Activated T-helper 2 cell treated with anti-CD3 and anti-CD28 coated beads, Interferon-gamma antibody, Interleukin-2, Interleukin-4, amounts not matched to agents 10 μg/mL and 5 μg/mL and 100 μg/mL, durations not matched to agents 14 hours and 24 hours and 36 hours (primary cell): Measurements from ENCODE around the gene ACTR3. TPM values are rescaled to one million over a fixed set of nuclear protein-coding genes. Genes with fewer than 3 reads are reported as not detected.

Experiments
- DNase-seq: peaks from one replicate; pipeline ENCODE4 v3.0.0; 2021; ENCODE audit warnings: low spot score
- H3K27ac Mint-ChIP-seq: one replicate; pipeline ENCODE4 v1.8.0; 2021; ENCODE audit warnings: mixed read lengths
- H3K27me3 Mint-ChIP-seq: one replicate; pipeline ENCODE4 v1.8.0; 2021; ENCODE audit warnings: low read depth, mixed read lengths
- H3K36me3 Mint-ChIP-seq: one replicate; pipeline ENCODE4 v1.8.0; 2021; ENCODE audit warnings: low read depth, mixed read lengths
- H3K4me1 Mint-ChIP-seq: one replicate; pipeline ENCODE4 v1.8.0; 2021; ENCODE audit warnings: low read depth, mixed read lengths
- H3K4me3 Mint-ChIP-seq: one replicate; pipeline ENCODE4 v1.8.0; 2021; ENCODE audit warnings: low read depth, mild to moderate bottlenecking, moderate library complexity, mixed read lengths
- H3K9me3 Mint-ChIP-seq: one replicate; pipeline ENCODE4 v1.8.0; 2021; ENCODE audit warnings: mixed read lengths
- intact Hi-C: fragments of 100-400 bp; cut with micrococcal nuclease; formaldehyde crosslinking; loops from one replicate; pipeline ENCODE4 v1.15.1; 2023
- total RNA-seq: library from RNA; stranded (reverse); gene quantifications from 2 replicates; pipeline ENCODE4 v1.2.3, GENCODE V29; 2022

Gene ACTR3
- total RNA-seq, 1 donor from 2014 or later, result 530 TPM

GRCh38 chr2:113854970-113855740, 34.7 kb upstream of the ACTR3 start:
- Mint-ChIP-seq H3K36me3 (no peaks in the 10 kb centered on the region), H3K27me3 (no peaks in the 10 kb centered on the region), H3K4me3 (no peak overlapping the region), H3K4me1 (peaks cover 12% of the 10 kb centered on the region), H3K27ac (no peak overlapping the region), H3K9me3 (no peaks in the 10 kb centered on the region)
- no peak for DNase-seq
- intact Hi-C loops, result no loop called here

- Mint-ChIP-seq H3K9me3 (no peaks in the 10 kb centered on the region), H3K4me1 (peaks cover 7% of the 10 kb centered on the region), H3K36me3 (peaks cover 3% of the 10 kb centered on the region), H3K4me3 (no peak overlapping the region), H3K27ac (no peak overlapping the region), H3K27me3 (no peaks in the 10 kb centered on the region)
- intact Hi-C loops, result no loop called here
- no peak for DNase-seq
Measured at GRCh38 chr2:113857464-113857863, 32.4 kb upstream of the ACTR3 start.

GRCh38 chr2:113858764-113859163, 31.1 kb upstream of the ACTR3 start:
- no peak overlapping the region for H3K27ac Mint-ChIP-seq
- no peak for DNase-seq
- H3K9me3 Mint-ChIP-seq, result no peaks in the 10 kb centered on the region
- no peaks in the 10 kb centered on the region for H3K27me3 Mint-ChIP-seq
- intact Hi-C loops, result no loop called here
- H3K36me3 Mint-ChIP-seq, result peaks cover 3% of the 10 kb centered on the region
- H3K4me1 Mint-ChIP-seq, result peaks cover 9% of the 10 kb centered on the region
- no peak overlapping the region for H3K4me3 Mint-ChIP-seq

GRCh38 chr2:113861740-113862139, 28.1 kb upstream of the ACTR3 start:
- H3K4me3 Mint-ChIP-seq, result no peak overlapping the region
- peaks cover 3% of the 10 kb centered on the region for H3K36me3 Mint-ChIP-seq
- intact Hi-C loops, result no loop called here
- H3K27me3 Mint-ChIP-seq, result no peaks in the 10 kb centered on the region
- peaks cover 6% of the 10 kb centered on the region for H3K4me1 Mint-ChIP-seq
- DNase-seq, result no peak
- no peak overlapping the region for H3K27ac Mint-ChIP-seq
- no peaks in the 10 kb centered on the region for H3K9me3 Mint-ChIP-seq

- H3K27me3 Mint-ChIP-seq, result no peaks in the 10 kb centered on the region
- no peak overlapping the region for H3K4me3 Mint-ChIP-seq
- no peak for DNase-seq
- peaks cover 3% of the 10 kb centered on the region for H3K36me3 Mint-ChIP-seq
- H3K9me3 Mint-ChIP-seq, result no peaks in the 10 kb centered on the region
- intact Hi-C loops, result no loop called here
- H3K4me1 Mint-ChIP-seq, result peaks cover 3% of the 10 kb centered on the region
- H3K27ac Mint-ChIP-seq, result no peak overlapping the region
Measured at GRCh38 chr2:113863144-113863543, 26.7 kb upstream of the ACTR3 start.

- intact Hi-C loops, result no loop called here
- no peak for DNase-seq
- H3K27me3 Mint-ChIP-seq, result no peaks in the 10 kb centered on the region
- H3K27ac Mint-ChIP-seq, result no peak overlapping the region
- peaks cover 10% of the 10 kb centered on the region for H3K4me1 Mint-ChIP-seq
- H3K36me3 Mint-ChIP-seq, result no peaks in the 10 kb centered on the region
- H3K4me3 Mint-ChIP-seq, result no peak overlapping the region
- H3K9me3 Mint-ChIP-seq, result no peaks in the 10 kb centered on the region
Measured at GRCh38 chr2:113867571-113867970, 22.3 kb upstream of the ACTR3 start.

GRCh38 chr2:113869253-113869652, 20.6 kb upstream of the ACTR3 start:
- Mint-ChIP-seq H3K4me1 (peaks cover 15% of the 10 kb centered on the region), H3K4me3 (no peak overlapping the region), H3K27me3 (no peaks in the 10 kb centered on the region), H3K27ac (no peak overlapping the region), H3K9me3 (no peaks in the 10 kb centered on the region), H3K36me3 (peaks cover 5% of the 10 kb centered on the region)
- intact Hi-C loops, result no loop called here
- DNase-seq, result no peak

GRCh38 chr2:113872201-113872600, 17.7 kb upstream of the ACTR3 start:
- no peaks in the 10 kb centered on the region for H3K9me3 Mint-ChIP-seq
- peaks cover 25% of the 10 kb centered on the region for H3K4me1 Mint-ChIP-seq
- no peak for DNase-seq
- intact Hi-C loops, result no loop called here
- no peak overlapping the region for H3K27ac Mint-ChIP-seq
- no peak overlapping the region for H3K4me3 Mint-ChIP-seq
- H3K27me3 Mint-ChIP-seq, result no peaks in the 10 kb centered on the region
- H3K36me3 Mint-ChIP-seq, result peaks cover 5% of the 10 kb centered on the region

- H3K27ac Mint-ChIP-seq, result no peak overlapping the region
Measured at GRCh38 chr2:113873867-113874266, 16.0 kb upstream of the ACTR3 start.

GRCh38 chr2:113875135-113875534, 14.8 kb upstream of the ACTR3 start:
- no peaks in the 10 kb centered on the region for H3K27me3 Mint-ChIP-seq
- H3K4me3 Mint-ChIP-seq, result no peak overlapping the region
- H3K36me3 Mint-ChIP-seq, result peaks cover 19% of the 10 kb centered on the region
- H3K27ac Mint-ChIP-seq, result no peak overlapping the region
- intact Hi-C loops, result no loop called here
- DNase-seq, result no peak
- peaks cover 39% of the 10 kb centered on the region for H3K4me1 Mint-ChIP-seq
- no peaks in the 10 kb centered on the region for H3K9me3 Mint-ChIP-seq

More at GRCh38 chr2:113873867-113874266, 16.0 kb upstream of the ACTR3 start:
- peaks cover 33% of the 10 kb centered on the region for H3K4me1 Mint-ChIP-seq
- peaks cover 8% of the 10 kb centered on the region for H3K36me3 Mint-ChIP-seq
- intact Hi-C loops, result no loop called here
- no peak for DNase-seq
- H3K27me3 Mint-ChIP-seq, result no peaks in the 10 kb centered on the region
- no peak overlapping the region for H3K4me3 Mint-ChIP-seq
- no peaks in the 10 kb centered on the region for H3K9me3 Mint-ChIP-seq

- H3K4me3 Mint-ChIP-seq, result peak overlapping the region; percentile 30
- H3K27me3 Mint-ChIP-seq, result no peaks in the 10 kb centered on the region
- H3K4me1 Mint-ChIP-seq, result peaks cover 42% of the 10 kb centered on the region
- no peaks in the 10 kb centered on the region for H3K9me3 Mint-ChIP-seq
- intact Hi-C loops, result loop anchor here (1.0 to 2.0 kb wide), 3 partner anchors 10 to 28 kb away; partner anchors contain the start of gene ACTR3
- peak; percentile 71 for DNase-seq
- peak overlapping the region; percentile 85 for H3K27ac Mint-ChIP-seq
- peaks cover 29% of the 10 kb centered on the region for H3K36me3 Mint-ChIP-seq
Measured at GRCh38 chr2:113876503-113877387, 13.1 kb upstream of the ACTR3 start.

GRCh38 chr2:113877711-113878598, 11.9 kb upstream of the ACTR3 start:
- Mint-ChIP-seq H3K36me3 (peaks cover 35% of the 10 kb centered on the region), H3K27me3 (no peaks in the 10 kb centered on the region), H3K4me3 (no peak overlapping the region), H3K27ac (peak overlapping the region; percentile 85), H3K9me3 (no peaks in the 10 kb centered on the region), H3K4me1 (peaks cover 42% of the 10 kb centered on the region)
- intact Hi-C loops, result loop anchor here (1.0 to 2.0 kb wide), 3 partner anchors 8 to 29 kb away; partner anchors contain the start of gene ACTR3
- DNase-seq, result no peak
